GM12892 (cell line): ENCODE results near the gene VAV3.
A peak's percentile ranks its signal among the peaks of the same experiment; 100 is the strongest.

Source experiments
- DNase-seq: peaks from one replicate; pipeline ENCODE4 v3.0.0; 2011; ENCODE audit not compliant: insufficient read length
- FAIRE-seq: peaks from 2 replicates; lab custom pipeline; 2011; peaks lifted over from hg19 to GRCh38; lab: Jason Lieb, UNC
- POLR2A ChIP-seq: IDR thresholded peaks from 2 replicates; pipeline ENCODE4 v1.6.1; 2011; ENCODE audit warnings: low read depth, low read length, control low read depth
- POLR2AphosphoS5 ChIP-seq: IDR thresholded peaks from 2 replicates; pipeline ENCODE4 v1.6.1; 2011; ENCODE audit warnings: low read depth, low read length, control low read depth
- TAF1 ChIP-seq: IDR thresholded peaks from 2 replicates; pipeline ENCODE4 v1.6.1; 2011; ENCODE audit warnings: low read depth, mild to moderate bottlenecking, control low read depth, low read length, borderline replicate concordance

The VAV3 gene

DNA sequence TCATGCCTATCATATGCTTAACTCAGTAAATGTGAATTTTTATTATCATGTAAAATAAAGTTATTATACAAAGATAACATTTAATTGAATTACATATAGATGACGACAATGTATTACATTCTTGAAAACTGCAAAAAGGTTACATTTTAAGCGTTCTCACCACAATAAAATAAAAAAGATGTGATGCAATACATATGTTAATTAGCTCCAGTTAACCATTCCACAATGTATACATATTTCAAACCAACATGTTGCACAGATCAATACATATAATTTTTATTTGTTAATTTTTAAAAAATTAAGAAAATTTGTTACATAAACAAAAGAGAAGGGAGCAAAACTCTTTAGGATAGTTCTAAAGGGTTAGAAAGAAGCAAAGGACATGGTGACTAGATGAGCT, 183.7 kb downstream of the VAV3 start:
- FAIRE-seq, result no peak
- DNase-seq, result no peak
- no peak for TF ChIP-seq POLR2A

- FAIRE-seq, result no peak
- TF ChIP-seq POLR2AphosphoS5 (no peak), POLR2A (no peak), TAF1 (no peak)
- no peak for DNase-seq
These were observed 187.3 kb downstream of the VAV3 start for GRCh38 chr1:107777664-107778047.

- FAIRE-seq (peak; percentile 80), DNase-seq (no peak)
- TF ChIP-seq TAF1, result no peak
- TF ChIP-seq POLR2A, result no peak
- no peak for TF ChIP-seq POLR2AphosphoS5
These were observed 187.9 kb downstream of the VAV3 start for GRCh38 chr1:107776900-107777663.

GRCh38 chr1:107771377-107771776, 193.6 kb downstream of the VAV3 start:
- DNase-seq (no peak), FAIRE-seq (no peak)
- TF ChIP-seq POLR2AphosphoS5, result no peak
- TF ChIP-seq TAF1, result no peak
- TF ChIP-seq POLR2A, result no peak

- DNase-seq (no peak), FAIRE-seq (no peak)
- TF ChIP-seq POLR2AphosphoS5 (no peak), POLR2A (no peak), TAF1 (no peak)
These were observed 197.8 kb downstream of the VAV3 start for GRCh38 chr1:107767156-107767582.

- TF ChIP-seq POLR2A (no peak), TAF1 (no peak), POLR2AphosphoS5 (no peak)
- FAIRE-seq (no peak), DNase-seq (no peak)
These were observed 198.4 kb downstream of the VAV3 start for GRCh38 chr1:107766533-107766932.

- FAIRE-seq (no peak), DNase-seq (no peak)
- TF ChIP-seq POLR2A, result no peak
- TF ChIP-seq POLR2AphosphoS5, result no peak
- no peak for TF ChIP-seq TAF1
These were observed 202.1 kb downstream of the VAV3 start for GRCh38 chr1:107762751-107763390.

DNA sequence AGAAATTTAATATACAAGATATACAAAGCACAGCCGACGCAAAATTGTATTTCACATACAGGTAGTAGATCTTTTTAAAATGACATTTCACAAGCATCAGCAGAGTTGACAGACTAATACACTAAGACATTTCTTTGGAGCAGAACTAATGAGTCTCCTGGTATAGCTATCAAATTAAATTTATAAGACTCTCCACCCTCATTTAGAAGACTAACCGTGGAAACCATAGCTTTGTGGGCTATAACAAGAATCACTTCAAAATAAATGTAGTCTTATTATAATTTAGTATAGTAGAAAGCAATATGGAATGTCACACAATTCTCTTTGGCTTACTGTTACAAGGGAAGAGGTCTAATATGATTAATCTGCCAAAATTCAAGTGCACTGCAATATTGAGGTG, 204.9 kb downstream of the VAV3 start:
- TF ChIP-seq TAF1 (no peak), POLR2A (no peak), POLR2AphosphoS5 (no peak)
- no peak for DNase-seq
- no peak for FAIRE-seq

GRCh38 chr1:107750364-107750959, 214.5 kb downstream of the VAV3 start:
- FAIRE-seq (no peak), DNase-seq (no peak)
- no peak for TF ChIP-seq POLR2AphosphoS5
- TF ChIP-seq TAF1, result no peak
- TF ChIP-seq POLR2A, result no peak

DNA sequence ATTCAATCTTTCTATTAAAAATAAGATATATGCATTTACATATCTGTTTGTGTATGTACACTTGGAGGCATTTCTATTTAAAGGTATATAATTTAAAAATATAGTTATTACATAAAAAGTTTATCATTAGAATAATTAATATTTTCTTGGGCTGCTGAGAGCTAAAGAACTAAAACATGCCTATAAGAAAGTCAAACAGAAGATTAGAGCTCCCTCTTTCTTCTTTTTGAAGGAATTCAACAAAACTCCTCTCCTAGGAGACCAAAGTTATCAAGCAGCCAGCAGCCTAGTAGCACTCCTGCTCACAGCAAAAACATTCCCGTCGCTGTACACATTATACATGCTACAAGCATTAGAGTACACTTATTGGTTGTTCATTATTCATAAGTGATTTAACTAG, 216.4 kb downstream of the VAV3 start:
- FAIRE-seq, result no peak
- TF ChIP-seq POLR2A, result no peak
- TF ChIP-seq POLR2AphosphoS5, result no peak
- TF ChIP-seq TAF1, result no peak

DNA sequence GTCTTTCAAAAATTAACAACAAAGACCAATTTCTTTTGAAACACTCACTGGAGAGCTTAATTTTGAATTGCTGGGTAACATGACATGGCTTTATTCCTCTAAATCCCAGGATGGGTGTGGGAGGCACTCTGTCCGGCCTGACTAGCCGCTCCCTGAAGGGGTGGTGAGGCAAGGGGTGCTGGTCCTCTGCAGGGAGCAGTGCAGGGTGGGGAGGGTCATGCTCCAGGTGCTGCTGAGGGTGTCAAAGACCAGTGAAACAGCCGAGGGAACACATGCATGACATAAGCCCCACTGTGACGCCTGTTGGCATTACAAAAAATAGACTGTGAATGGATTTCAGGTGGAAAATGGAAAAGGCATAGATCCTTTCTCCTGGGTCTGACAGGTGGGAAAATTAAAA, 223.7 kb downstream of the VAV3 start:
- FAIRE-seq, result no peak

More for the DNA sequence above, 216.4 kb downstream of the VAV3 start:
- DNase-seq, result no peak

DNA sequence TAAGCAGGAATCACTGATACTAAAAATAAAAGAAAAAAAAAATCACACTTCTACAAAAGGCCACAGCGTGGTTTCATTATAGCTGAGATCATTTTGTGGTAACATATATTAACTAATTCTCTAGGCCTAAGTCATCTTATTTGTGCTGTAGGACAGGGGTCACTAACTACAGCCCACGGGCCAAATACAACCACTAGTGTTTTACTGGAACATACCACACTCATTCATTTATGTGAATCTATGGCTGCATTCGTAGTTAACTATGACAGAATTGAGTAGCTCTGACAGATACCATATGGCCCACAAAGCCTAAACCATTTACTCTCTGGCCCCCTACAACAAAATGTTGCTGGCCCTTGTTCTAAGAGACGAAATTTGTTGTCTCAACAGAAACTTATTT, 224.4 kb downstream of the VAV3 start:
- TF ChIP-seq TAF1 (no peak), POLR2AphosphoS5 (no peak), POLR2A (no peak)
- FAIRE-seq, result no peak

More for the DNA sequence above, 223.7 kb downstream of the VAV3 start:
- DNase-seq, result no peak
- TF ChIP-seq POLR2AphosphoS5 (no peak), TAF1 (no peak), POLR2A (no peak)

More for the DNA sequence above, 224.4 kb downstream of the VAV3 start:
- DNase-seq, result no peak
